HG03196 (cell line): ENCODE results near the gene ACTG1.

Experiments
- ATAC-seq: cut with Tn5 transposase; IDR thresholded peaks from one replicate; pipeline ENCODE4 v1.9.1; 2021; ENCODE audit not compliant: unreplicated experiment

ACTG1 gene

GRCh38 chr17:81483085-81483861 lies 29.3 kb downstream of the ACTG1 start:
- no peak for ATAC-seq

DNA sequence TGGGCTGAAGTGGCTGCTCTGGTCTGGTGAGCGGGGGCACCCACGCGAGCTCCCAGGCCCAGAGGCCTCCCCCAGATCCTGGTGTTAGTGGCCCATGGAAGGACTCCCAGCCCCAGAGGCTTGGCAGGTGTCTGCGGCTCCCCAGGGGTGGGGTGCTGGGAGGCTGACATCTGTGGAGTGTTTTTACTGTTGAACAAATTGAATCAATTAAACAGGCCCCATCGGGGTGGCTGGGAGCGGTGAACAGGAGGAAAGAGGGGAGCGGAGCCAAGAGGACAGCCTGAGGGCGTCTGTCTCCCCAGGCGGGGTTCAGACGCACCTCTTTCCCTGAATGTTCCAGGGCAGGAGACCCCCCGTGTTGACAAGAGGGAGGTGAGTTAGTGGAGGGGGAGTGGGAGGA lies 29.9 kb downstream of the ACTG1 start:
- ATAC-seq = no peak

GRCh38 chr17:81481815-81482505 lies 30.6 kb downstream of the ACTG1 start:
- no peak for ATAC-seq

DNA sequence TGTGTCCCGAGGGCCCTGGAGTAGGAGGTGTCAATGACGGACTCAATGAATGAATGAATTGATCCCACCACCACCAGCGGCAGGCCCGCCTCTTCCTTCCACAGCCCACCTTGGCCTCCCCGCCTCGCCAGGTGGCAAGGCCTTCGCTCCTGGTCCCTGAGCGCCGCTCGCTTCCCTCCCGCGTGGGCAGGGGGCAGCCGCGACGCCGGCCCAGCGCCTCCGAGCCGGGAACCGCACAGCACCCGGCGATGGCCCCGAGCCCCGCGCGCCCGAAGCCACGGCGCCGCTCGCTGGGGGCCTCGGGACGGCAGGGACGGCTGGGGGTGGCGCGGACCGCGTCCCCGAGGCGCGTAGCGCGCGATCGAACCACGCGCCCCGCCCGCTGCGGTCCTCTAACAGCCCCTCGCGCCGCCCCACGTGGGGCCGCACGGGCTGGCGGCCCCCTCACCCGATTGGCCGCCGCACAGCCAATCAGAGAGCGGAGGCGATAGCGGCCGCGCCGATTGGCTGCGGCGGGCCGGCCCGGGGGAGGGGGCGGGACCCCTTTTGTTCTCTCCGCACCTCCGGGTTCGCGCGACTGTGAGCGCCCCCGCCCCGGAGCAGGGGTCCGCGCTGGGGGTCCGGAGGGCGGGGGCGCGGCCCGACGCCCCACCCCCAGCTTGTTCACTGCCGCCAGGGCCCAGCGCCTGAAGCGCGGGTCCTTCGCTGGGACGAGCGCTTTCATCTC lies 31.4 kb downstream of the ACTG1 start:
- ATAC-seq = no peak

DNA sequence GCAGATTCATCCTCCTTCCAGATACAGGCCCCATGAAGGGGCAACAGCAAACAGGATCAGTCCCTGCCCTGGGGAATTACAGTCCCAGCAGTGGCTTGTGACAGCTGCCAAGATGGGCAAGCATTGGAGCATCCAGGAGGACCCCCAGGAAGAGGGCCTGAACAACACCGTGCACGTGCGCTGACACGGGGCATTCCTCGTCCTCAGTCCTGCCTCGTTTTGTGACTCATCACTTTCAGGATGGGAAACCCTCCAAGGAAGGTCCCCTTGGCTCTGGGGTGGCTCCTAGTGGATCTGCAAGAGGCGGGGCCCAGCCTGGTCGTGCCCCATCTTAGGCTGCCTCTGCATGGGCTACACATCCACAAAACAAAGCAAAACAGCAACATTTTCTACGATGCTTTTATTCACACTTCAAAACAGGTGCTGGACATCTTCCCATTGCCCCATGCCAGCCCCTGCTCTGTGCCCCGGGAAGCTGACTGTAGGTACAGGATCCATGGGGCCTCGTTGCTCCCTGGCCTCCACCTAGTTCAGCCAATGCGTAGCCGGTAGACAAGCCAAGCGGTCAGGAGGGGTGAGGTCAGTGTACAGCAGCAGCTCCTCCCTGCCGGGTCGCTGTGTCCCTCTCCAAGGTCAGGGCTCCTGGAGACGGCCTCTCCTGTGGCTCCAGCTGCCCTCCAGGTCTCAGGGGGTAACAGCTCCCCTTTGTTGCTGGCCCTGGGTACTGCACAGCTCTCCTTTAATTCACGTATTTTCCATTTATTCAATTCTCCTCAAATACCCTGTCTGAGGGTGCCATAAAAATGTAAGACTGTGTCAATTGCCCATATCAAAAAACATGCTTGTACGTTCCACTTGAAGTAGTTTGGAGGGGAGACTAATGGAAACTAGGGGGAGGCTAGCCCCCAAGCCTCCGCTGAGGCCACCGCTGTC lies 32.2 kb downstream of the ACTG1 start:
- no peak for ATAC-seq

DNA sequence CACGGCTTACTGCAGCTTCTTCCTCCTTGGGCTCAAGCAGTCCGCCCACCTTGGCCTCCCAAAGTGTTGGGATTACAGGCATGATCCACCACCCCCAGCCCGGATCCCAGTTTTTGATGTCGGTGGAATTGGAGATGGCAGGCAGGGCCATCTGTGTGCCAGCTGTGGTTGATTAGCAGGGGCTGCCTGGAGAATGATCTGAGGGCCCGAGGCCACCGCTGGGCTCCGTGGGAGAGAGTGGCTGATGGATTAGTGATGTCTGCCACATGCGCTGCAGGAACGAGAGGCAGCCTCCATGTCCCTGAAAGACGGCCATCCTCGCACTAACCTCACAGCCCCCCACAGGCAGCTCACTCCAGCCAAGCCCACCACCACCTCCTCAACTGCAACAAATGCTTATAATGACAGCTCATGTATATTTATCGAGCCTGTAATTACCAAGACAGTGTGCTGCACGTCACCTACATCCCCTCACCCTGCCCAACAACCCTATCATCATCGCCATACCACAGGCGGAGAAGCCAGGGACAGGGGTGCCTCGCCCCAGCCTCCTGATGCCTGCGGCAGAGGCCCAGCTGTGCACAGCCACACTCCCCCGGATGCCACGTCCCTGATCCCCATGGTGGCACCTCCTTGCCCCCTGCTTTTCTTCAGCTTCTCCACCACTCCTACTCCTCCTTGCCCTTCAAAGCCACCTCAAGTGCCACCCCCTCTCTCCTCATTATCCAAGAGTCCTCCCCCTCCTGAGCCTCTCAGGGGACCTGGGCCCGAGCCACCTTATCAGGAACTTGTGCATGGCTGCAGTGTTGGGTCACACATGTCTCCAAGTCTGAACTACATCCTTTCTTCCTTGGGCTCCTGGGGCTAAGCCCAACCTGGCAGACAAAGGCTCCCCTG lies 33.2 kb downstream of the ACTG1 start:
- no peak for ATAC-seq

DNA sequence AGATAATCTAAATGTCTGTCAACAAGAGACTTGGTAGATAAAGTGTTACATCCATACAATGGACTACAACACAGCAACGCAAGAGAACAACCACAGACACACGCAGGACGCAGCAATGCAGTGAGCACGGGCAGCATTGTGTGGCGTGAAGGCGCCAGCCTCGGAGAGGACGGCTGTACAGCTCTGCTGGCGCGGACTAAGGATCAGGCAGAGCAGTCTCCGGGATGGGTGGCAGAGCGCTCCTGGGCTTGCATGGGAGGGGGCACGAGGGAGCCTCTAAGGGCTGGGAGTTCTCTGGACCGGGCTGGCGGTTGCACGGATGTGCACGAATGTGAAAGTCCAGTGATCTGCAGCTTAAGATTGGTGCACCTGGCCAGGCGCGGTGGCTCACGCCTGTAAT lies 34.5 kb downstream of the ACTG1 start:
- ATAC-seq = no peak

DNA sequence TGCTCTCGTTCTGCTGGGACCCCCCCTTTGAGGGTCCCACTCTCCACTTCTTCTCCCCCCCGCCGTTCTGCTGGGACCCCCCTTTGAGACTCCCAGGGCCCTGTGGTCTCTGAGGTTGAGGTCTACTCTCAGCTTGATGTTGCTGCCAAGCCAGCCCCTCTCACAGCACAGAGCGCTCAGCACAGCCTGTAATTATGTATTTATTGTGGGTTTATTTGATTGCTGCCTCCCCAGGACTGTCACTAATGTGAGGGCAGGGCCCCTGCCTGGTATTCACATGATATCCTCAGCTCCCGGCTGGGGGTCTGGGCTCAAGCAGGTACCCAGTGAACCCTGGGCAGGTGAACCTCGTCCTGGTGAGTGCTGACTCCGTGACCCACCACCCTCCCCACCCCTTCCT lies 35.4 kb downstream of the ACTG1 start:
- no peak for ATAC-seq

- ATAC-seq = no peak
Observed at GRCh38 chr17:81476635-81477034, 36.0 kb downstream of the ACTG1 start.

DNA sequence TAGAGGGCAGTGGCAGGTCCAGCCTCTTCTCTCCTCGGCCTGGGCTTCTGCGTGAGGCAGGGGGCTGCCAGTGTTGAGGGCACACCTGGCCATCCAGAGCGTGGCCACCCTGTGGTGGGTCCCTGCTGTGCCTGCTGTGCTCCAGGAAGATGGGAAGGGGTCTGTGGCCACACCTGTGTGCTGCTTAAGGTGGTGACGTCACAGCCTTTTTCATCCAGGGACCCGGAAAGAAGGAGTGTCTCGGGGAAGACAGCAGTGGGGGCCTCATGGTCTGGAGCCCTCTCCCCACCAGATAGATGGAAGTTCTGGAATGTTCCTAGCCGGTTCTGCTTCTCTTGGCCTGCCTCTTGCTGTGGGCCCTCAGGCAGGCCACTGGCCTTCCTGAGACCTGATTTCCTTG lies 36.5 kb downstream of the ACTG1 start:
- no peak for ATAC-seq

DNA sequence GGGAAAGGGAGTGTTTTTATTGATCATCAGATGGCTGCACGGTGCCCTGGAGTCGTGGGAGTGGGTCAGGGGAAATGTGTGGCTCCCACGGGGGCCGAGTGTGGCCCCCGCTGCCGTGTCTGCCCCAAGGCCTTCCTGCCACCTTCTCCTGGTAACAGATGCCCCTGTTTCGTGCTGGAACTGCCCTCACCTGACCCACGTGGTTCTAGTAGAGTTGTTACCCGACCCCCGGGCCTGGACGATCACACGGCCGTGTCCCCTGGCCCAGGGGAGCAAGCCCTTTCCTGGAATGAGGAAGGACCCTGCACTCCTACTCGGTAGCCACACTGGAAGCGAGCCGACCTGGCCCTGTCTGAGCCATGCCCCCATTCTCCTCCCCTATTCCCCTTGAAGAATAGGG lies 37.6 kb downstream of the ACTG1 start:
- no peak for ATAC-seq

DNA sequence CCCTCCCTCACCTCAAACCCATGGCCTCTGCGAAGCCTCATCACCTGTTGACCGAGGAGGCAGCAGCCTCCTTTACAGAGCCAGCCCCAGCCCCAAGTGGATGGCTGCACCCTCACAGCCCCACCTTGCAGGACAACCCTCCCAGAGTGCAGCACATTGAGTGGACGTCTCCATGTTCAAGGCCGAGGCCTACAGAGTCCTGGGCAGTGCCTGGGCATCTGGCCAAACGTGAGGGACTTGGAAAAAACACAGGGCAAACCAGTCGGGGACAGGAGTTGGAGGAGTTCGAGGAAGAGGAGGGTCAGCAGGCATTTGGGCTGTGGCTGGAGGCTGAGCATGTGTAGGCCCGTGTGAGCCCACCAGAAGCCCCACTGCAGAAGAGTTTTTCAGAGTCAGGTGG lies 39.6 kb downstream of the ACTG1 start:
- no peak for ATAC-seq

GRCh38 chr17:81471818-81472456 lies 40.7 kb downstream of the ACTG1 start:
- no peak for ATAC-seq

DNA sequence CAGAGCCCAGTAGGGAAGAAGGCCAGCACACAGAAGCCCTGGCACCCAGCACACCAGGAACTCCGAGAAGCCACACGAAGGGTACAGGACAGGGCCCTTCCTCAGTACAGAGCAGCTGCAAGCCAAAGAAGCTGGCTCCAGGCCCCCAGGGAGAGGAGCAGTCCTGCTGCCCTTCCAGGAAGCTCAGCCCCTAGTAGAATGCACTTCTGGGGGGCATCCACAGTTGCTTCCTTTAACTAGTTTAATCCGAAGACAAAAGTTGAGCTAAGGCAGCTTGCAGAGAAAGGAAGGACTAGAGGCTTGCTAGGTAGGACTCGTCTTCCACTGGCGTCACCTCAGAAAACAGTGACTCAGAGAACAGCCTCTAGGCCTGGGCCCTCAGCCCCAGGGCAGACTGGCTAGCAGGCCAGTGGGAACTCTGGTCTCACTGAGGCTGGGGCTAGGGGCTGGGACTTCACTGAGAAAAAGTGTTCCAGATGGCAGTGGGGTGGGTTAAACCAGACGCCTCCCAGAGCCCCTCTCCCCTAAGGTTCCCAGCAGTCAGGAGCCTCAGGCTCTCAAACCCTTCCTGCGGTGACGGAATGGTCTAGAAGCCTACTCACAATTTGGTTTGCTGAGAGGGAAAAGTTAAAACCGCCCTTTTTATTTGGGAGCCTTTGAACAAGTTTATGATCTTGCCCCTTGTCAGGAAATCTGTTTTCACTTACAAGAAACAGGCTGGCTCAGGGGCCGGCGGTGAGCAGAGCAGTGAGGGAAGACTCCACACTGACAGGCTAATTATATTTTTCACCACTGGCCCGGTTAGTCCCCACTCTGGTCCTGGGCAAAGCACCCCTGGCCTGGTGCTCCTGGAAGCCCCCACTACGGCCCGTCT lies 41.4 kb downstream of the ACTG1 start:
- ATAC-seq = no peak

GRCh38 chr17:81470270-81470943 lies 42.2 kb downstream of the ACTG1 start:
- no peak for ATAC-seq

GRCh38 chr17:81469266-81469665 lies 43.3 kb downstream of the ACTG1 start:
- no peak for ATAC-seq

DNA sequence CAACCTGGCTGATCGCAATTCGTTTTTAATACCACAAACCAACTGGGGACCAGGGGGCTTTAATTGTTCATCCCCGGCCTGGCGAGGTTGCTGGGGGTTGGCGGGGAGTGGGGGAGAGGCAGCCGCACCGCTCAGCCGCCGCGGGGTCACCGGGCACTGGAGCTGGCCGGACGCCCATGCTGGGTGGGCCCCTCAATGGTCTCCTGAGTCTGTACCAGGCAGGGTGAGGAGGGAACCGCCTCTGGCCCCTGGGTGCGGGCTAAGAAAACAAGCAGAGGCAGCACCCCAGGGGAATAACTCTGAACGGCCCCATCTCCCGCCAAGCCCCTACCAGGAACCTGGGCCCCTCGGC lies 43.9 kb downstream of the ACTG1 start:
- ATAC-seq = no peak
